ENCODE data around the gene CCR7.

DNA sequence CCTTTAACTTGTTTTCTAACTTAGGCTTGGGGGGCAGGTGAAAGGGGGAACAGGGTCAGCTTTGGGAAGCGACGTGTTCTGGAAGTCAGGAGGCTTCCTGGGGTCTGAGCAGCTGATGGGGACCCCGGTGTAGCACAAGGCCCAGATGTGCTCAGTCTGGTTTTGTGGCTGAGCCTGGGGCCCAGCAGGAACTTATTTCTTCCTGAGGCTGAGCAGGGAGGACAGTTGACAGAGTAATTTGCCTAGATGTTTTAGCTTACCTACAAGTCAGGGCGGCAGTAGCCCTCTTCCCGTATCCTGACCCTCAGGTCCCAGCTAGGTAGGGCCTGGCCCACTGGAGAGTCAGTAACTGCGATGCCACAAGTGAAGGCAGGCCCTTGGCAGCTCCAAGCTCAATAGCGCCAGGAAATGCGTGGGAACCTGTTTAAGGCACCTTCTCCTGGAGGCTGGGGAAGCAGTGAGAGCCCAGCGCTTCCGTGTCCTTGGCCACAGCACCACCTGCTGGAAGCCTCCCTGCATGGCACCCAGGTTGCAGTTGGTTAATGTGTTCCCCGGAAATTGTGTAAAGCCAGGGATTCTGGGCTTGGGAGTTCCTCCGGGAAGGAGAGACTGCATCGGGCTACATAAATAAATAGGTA is 5.2 kb downstream of the CCR7 start:
- TF ChIP-seq POLR2A (IDR thresholded peaks at IDR 0.05): no peak
- TF ChIP-seq, protein P1, sequence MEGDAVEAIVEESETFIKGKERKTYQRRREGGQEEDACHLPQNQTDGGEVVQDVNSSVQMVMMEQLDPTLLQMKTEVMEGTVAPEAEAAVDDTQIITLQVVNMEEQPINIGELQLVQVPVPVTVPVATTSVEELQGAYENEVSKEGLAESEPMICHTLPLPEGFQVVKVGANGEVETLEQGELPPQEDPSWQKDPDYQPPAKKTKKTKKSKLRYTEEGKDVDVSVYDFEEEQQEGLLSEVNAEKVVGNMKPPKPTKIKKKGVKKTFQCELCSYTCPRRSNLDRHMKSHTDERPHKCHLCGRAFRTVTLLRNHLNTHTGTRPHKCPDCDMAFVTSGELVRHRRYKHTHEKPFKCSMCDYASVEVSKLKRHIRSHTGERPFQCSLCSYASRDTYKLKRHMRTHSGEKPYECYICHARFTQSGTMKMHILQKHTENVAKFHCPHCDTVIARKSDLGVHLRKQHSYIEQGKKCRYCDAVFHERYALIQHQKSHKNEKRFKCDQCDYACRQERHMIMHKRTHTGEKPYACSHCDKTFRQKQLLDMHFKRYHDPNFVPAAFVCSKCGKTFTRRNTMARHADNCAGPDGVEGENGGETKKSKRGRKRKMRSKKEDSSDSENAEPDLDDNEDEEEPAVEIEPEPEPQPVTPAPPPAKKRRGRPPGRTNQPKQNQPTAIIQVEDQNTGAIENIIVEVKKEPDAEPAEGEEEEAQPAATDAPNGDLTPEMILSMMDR (IDR thresholded peaks at IDR 0.05): peak; percentile 96 to 100 (median 98)
